AG09309 (cell line): ENCODE data around the gene TMEM51.

ENCODE experiments used
- DNase-seq: peaks from one replicate; pipeline ENCODE4 v3.0.0-alpha.2; 2010; ENCODE audit warnings: low read depth
- H3K4me3 ChIP-seq: 2 replicates; pipeline ENCODE4 v1.5.1; 2011; ENCODE audit warnings: mild to moderate bottlenecking, low read depth, low read length, moderate library complexity; ENCODE audit not compliant: control insufficient read depth
- TF ChIP-seq, protein P1 (sequence below): IDR thresholded peaks from 2 replicates; pipeline ENCODE4 v1.5.1; 2011; ENCODE audit warnings: mild to moderate bottlenecking, low read depth, low read length, inconsistent platforms; ENCODE audit not compliant: insufficient read depth, control insufficient read depth; ENCODE audit errors: missing control alignments

The TMEM51 gene

GRCh38 chr1:15156807-15157380, 3.3 kb downstream of the TMEM51 start:
- no peak overlapping the region for H3K4me3 ChIP-seq
- DNase-seq, result no peak
- TF ChIP-seq, protein P1, sequence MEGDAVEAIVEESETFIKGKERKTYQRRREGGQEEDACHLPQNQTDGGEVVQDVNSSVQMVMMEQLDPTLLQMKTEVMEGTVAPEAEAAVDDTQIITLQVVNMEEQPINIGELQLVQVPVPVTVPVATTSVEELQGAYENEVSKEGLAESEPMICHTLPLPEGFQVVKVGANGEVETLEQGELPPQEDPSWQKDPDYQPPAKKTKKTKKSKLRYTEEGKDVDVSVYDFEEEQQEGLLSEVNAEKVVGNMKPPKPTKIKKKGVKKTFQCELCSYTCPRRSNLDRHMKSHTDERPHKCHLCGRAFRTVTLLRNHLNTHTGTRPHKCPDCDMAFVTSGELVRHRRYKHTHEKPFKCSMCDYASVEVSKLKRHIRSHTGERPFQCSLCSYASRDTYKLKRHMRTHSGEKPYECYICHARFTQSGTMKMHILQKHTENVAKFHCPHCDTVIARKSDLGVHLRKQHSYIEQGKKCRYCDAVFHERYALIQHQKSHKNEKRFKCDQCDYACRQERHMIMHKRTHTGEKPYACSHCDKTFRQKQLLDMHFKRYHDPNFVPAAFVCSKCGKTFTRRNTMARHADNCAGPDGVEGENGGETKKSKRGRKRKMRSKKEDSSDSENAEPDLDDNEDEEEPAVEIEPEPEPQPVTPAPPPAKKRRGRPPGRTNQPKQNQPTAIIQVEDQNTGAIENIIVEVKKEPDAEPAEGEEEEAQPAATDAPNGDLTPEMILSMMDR, result no peak

- no peak for DNase-seq
- TF ChIP-seq, protein P1, result no peak
- no peak overlapping the region for H3K4me3 ChIP-seq
Observed at GRCh38 chr1:15157524-15158399, 4.2 kb downstream of the TMEM51 start.

DNA sequence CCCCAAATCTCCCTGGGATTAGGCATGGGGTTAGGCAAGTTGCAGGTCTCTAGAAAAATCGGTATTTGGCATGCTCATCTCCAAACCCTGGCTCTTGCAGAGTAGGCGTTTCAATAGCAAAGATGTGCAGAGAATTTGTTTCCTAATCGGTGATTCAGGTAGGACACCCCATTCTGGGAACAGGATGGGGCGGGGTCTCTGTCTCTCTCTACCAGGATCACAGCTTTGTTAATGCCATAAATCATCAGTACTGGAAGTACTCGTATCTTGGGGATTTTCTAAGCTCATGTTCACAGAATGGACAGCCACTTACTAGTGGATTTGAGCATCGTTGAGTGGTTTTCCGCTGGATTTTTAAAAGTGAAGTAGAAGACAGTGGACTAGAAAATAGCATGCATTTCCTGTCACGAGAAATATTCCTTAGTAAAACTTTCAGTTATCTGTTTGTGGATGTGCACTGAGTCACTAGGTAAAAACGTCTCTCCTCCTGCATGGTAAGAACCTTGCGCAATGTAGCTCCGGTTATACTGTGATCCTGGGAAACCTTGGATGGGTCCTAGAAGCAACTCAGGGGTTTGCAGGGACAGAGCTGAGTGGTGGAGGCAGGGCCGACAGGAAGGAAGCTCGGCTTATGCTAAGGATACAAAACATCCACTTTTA, 5.1 kb downstream of the TMEM51 start:
- TF ChIP-seq, protein P1, result no peak
- H3K4me3 ChIP-seq, result no peak overlapping the region
- DNase-seq, result no peak

DNA sequence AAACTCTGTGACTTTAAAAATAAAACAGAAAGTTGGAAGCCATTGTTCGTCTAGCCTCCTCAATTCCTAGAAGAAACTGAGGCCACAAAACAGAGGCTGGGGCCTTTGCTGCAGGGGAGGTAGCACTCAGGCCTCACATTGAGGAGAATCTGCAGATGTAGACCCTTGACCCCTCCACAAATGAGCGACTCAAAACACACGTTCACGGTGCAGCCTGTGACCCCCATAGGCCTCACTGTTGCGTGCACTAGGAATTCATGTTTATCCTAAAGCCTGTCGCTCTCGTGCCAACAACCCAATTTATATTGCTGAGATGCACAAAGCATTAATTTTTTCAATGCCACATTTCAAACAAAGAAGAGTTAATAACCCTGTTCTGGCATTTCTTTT, 5.6 kb downstream of the TMEM51 start:
- no peak overlapping the region for H3K4me3 ChIP-seq
- TF ChIP-seq, protein P1, result no peak
- DNase-seq, result no peak

GRCh38 chr1:15160626-15161025, 7.1 kb downstream of the TMEM51 start:
- DNase-seq, result no peak
- TF ChIP-seq, protein P1, result no peak
- no peak overlapping the region for H3K4me3 ChIP-seq

GRCh38 chr1:15167386-15167785, 13.8 kb downstream of the TMEM51 start:
- H3K4me3 ChIP-seq, result no peak overlapping the region
- no peak for DNase-seq
- TF ChIP-seq, protein P1, result no peak
